Tibial nerve (tissue), 4 donors: Measurements from ENCODE around the gene NEURL4.

Source experiments
- CTCF ChIP-seq, 5 experiments: fragments of 200-600 bp in 3 of 5; fragments of 450-650 bp in 2 of 5; sonication (generic) in 3 of 5; IDR thresholded peaks; one replicate each; pipeline ENCODE4 v1.5.1; 2016 to 2019; ENCODE audit warnings: antibody characterized with exemption in 5 of 5, mild to moderate bottlenecking in 3 of 5, moderate library complexity in 2 of 5
- EP300 ChIP-seq, 2 donors: sonication (generic); formaldehyde crosslinking; IDR thresholded peaks; one replicate each; pipeline ENCODE4 v1.6.1; 2017; ENCODE audit warnings: antibody characterized with exemption in 2 of 2, mild to moderate bottlenecking in 1 of 2
- POLR2A ChIP-seq, 2 donors: fragments of 450-650 bp; IDR thresholded peaks; one replicate each; pipeline ENCODE4 v1.6.1; 2017; ENCODE audit warnings: antibody characterized with exemption in 2 of 2, mild to moderate bottlenecking in 2 of 2, moderate library complexity in 2 of 2

- no peak for TF ChIP-seq CTCF (IDR thresholded peaks at IDR 0.05)
- TF ChIP-seq POLR2A (IDR thresholded peaks at IDR 0.05), result no peak
- no peak for TF ChIP-seq EP300 (IDR thresholded peaks at IDR 0.05)
Measured at GRCh38 chr17:7327501-7327900, 1.6 kb downstream of the NEURL4 start.
